Hematopoietic multipotent progenitor cell treated with erythropoietin and hydrocortisone succinate and interleukin-3 and kit ligand, for 17 days (in vitro differentiated cells): ENCODE measurements around the gene DAPK3.

Experiments
- DNase-seq: peaks from one replicate; pipeline ENCODE4 v3.0.0-alpha.2; 2015; ENCODE audit warnings: low spot score

Gene DAPK3

GRCh38 chr19:3910105-3910504 is 60.8 kb downstream of the DAPK3 start:
- no peak for DNase-seq
